ENCODE results near the gene TATDN2. TPM values are rescaled to one million over a fixed set of nuclear protein-coding genes. Genes with fewer than 3 reads are reported as not detected.

Gene TATDN2
- total RNA-seq, 2 donors from 2014 or later, result 9.8 to 14.3 TPM

DNA sequence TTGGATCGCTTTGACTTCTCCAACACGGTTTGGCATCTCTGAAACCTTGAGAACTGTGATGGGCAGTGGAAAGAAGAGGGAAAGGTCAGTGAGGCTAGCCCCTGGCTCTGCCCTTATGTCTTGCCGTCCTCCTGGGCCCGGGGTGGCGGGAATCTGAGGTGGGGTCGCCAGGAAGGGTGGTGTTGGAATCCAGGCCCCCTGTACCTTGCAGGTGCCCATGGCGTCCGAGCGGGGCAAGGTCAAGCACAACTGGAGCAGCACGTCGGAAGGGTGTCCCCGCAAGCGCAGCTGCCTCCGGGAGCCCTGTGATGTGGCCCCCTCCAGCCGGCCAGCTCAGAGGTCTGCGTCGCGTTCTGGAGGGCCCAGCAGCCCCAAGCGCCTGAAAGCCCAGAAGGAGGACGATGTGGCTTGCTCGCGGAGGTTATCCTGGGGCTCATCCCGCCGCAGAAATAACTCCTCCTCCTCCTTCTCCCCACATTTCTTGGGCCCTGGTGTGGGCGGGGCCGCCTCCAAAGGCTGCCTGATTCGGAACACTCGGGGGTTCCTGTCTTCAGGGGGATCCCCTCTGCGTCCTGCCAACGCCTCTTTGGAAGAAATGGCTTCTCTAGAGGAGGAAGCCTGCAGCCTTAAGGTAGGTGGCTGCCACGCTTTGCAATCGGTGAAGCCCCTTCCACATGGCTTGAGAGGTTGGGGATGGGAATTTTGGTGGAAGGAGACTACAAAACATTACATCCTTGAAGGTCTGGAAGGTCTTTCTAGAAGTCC lies 907 bp downstream of the TATDN2 start:
- Histone ChIP-seq H3K36me3 (peaks cover 15% of the 10 kb centered on the region), H3K4me1 (peaks cover 0 to 32% of the 10 kb centered on the region in 2 donors), H3K27ac (peak overlapping the region; percentile 83), H3K9me3 (peaks cover 0 to 13% of the 10 kb centered on the region in 2 donors), H3K4me3 (peak overlapping the region; percentile 67 to 80), H3K27me3 (no peaks in the 10 kb centered on the region)
- no peak for TF ChIP-seq CTCF (IDR thresholded peaks at IDR 0.05)
- no peak for DNase-seq (ENCODE audit: low spot score)

GRCh38 chr3:10249833-10250232 lies 1.6 kb downstream of the TATDN2 start:
- H3K27ac ChIP-seq, result peak overlapping the region in 1 of 2 donors; percentile 83
- H3K4me1 ChIP-seq, result peaks cover 0 to 36% of the 10 kb centered on the region in 2 donors
- DNase-seq (ENCODE audit: low spot score), result no peak
- H3K27me3 ChIP-seq, result no peaks in the 10 kb centered on the region
- H3K4me3 ChIP-seq, result peak overlapping the region; percentile 67 to 80
- no peak for TF ChIP-seq CTCF (IDR thresholded peaks at IDR 0.05)
- peaks cover 0 to 9% of the 10 kb centered on the region in 2 donors for H3K9me3 ChIP-seq
- H3K36me3 ChIP-seq, result peaks cover 15% of the 10 kb centered on the region

DNA sequence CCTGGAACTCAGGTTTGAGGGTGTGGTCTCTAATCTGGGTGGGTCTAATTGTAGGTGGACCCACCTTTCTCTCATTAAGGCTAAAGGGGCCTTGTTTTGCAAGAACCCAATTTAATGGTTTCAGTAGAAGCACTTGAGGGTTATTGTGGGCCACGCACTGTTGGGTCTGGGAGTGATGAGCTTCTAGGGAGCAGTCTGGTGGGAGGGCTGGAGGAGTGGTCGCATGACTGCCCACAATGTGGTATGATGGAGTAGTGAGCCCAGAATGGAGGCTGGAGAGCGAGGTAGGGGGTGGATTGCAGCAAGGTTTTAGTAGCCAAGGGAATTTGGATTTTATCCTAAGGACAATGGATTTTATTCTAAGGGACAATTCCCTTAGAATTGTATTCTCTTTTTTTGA lies 2.7 kb downstream of the TATDN2 start:
- no peaks in the 10 kb centered on the region for H3K9me3 ChIP-seq
- no peaks in the 10 kb centered on the region for H3K27me3 ChIP-seq
- no peak overlapping the region for H3K27ac ChIP-seq
- no peak overlapping the region for H3K4me3 ChIP-seq
- DNase-seq (ENCODE audit: low spot score), result no peak
- peaks cover 0 to 36% of the 10 kb centered on the region in 2 donors for H3K4me1 ChIP-seq
- TF ChIP-seq CTCF (IDR thresholded peaks at IDR 0.05), result no peak
- peaks cover 15% of the 10 kb centered on the region for H3K36me3 ChIP-seq

GRCh38 chr3:10253731-10254130 lies 5.5 kb downstream of the TATDN2 start:
- peaks cover 0 to 36% of the 10 kb centered on the region in 2 donors for H3K4me1 ChIP-seq
- no peak for TF ChIP-seq CTCF (IDR thresholded peaks at IDR 0.05)

DNA sequence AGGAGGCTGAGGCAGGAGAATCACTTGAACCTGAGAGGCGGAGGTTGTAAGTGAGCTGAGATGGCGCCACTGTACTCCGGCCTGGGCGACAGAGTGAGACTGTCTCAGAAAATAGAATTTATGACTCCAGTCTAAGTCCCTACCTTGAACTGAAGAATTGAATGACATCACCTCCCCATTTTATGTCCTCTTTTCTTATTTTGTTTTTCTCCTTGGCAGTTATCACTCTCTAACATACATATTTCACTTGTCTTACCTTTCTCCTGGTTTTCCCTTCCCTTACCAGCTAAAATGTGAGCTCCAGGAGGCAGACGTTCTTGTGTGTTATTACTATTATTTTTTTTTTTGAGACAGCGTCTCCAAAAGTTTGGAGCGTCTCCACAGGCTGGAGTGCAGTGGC lies 7.6 kb downstream of the TATDN2 start:
- H3K4me1 ChIP-seq, result peaks cover 0 to 16% of the 10 kb centered on the region in 2 donors
- no peak for TF ChIP-seq CTCF (IDR thresholded peaks at IDR 0.05)
- no peak overlapping the region for H3K4me3 ChIP-seq
- H3K27me3 ChIP-seq, result no peaks in the 10 kb centered on the region
- H3K27ac ChIP-seq, result no peak overlapping the region
- no peaks in the 10 kb centered on the region for H3K9me3 ChIP-seq
- H3K36me3 ChIP-seq, result peaks cover 27% of the 10 kb centered on the region
- no peak for DNase-seq (ENCODE audit: low spot score)

More at GRCh38 chr3:10253731-10254130, 5.5 kb downstream of the TATDN2 start:
- peaks cover 15% of the 10 kb centered on the region for H3K36me3 ChIP-seq
- no peaks in the 10 kb centered on the region for H3K9me3 ChIP-seq
- no peak for DNase-seq (ENCODE audit: low spot score)
- H3K27ac ChIP-seq, result no peak overlapping the region
- H3K27me3 ChIP-seq, result no peaks in the 10 kb centered on the region
- no peak overlapping the region for H3K4me3 ChIP-seq
